Measurements from ENCODE around the gene NCR3LG1. TPM values are rescaled to one million over a fixed set of nuclear protein-coding genes. Genes with fewer than 3 reads are reported as not detected.

The NCR3LG1 gene
- total and polyA plus RNA-seq, 2 donors (not counting 1 experiment from before 2014, with no cell fraction given): 0.12 to 0.64 TPM

DNA sequence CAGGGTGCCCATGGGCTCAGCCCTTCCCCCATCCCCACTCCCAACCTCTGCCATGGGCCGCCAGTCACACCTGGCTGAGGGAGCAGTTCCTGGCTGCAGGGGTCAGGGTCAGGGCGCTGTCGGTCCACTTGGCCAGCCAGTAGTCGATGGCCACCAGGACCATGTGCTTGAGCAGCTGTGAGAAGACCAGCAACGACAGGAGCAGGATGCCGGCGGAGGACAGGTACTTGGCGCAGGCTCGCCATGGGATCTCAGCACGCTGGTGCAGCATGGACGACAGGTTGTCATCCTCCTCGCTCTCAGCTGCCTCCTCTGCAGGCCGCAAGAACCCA lies 55.2 kb downstream of the NCR3LG1 start:
- Histone ChIP-seq H2AFZ (ENCODE audit: insufficient read depth, low read depth, low read length, poor library complexity, severe bottlenecking) (no peak overlapping the region), H3K4me3 (ENCODE audit: control extremely low read depth in 1 of 5, extremely low read depth in 1 of 5, insufficient read depth in 1 of 5, low read depth in 2 of 5, low read length in 4 of 5) (no peak overlapping the region), H3K4me1 (ENCODE audit: control insufficient read depth in 2 of 2, insufficient read depth in 2 of 2, low read length in 2 of 2) (peaks cover 0 to 1% of the 10 kb centered on the region in 2 donors), H3K27ac (ENCODE audit: low read length in 2 of 2) (no peak overlapping the region), H3K4me2 (replicated peaks; ENCODE audit: low read depth, low read length, poor library complexity, severe bottlenecking) (no peak overlapping the region), H3K9me3 (ENCODE audit: control extremely low read depth in 1 of 3, control insufficient read depth in 2 of 3, insufficient read depth in 1 of 3, low read length in 2 of 3) (peaks cover 0 to 2% (median 0%) of the 10 kb centered on the region in 3 donors), H3K27me3 (replicated peaks in 1 of 4; ENCODE audit: control extremely low read depth in 1 of 4, control insufficient read depth in 3 of 4, insufficient read depth in 4 of 4, low read length in 3 of 4) (no peaks in the 10 kb centered on the region), H3K79me2 (ENCODE audit: control insufficient read depth, insufficient read depth, low read length) (no peaks in the 10 kb centered on the region), H3K36me3 (replicated peaks in 1 of 2; ENCODE audit: control extremely low read depth in 1 of 2, control insufficient read depth in 1 of 2, extremely low read depth in 1 of 2, insufficient read depth in 2 of 2, low read length in 1 of 2) (no peaks in the 10 kb centered on the region), H4K20me1 (ENCODE audit: control insufficient read depth, insufficient read depth, low read length, poor library complexity, severe bottlenecking) (no peaks in the 10 kb centered on the region), H3K9ac (ENCODE audit: low read length) (no peak overlapping the region)
- ChIA-PET CTCF (no interaction called here), POLR2A (no interaction called here)
- Mint-ChIP-seq H3K4me1 (peaks cover 4% of the 10 kb centered on the region), H3K27ac (no peak overlapping the region), H3K9me3 (ENCODE audit: insufficient read depth) (no peaks in the 10 kb centered on the region), H3K4me3 (no peak overlapping the region), H3K27me3 (no peaks in the 10 kb centered on the region)
- 97% methylated on average over 13 of the region's 13 CpGs for WGBS (ENCODE audit: insufficient coverage)
- DNase-seq (no peak), ATAC-seq (ENCODE audit: low read depth) (no peak)
- intact Hi-C loops (cut with micrococcal nuclease): no loop called here
- TF ChIP-seq, protein P1, sequence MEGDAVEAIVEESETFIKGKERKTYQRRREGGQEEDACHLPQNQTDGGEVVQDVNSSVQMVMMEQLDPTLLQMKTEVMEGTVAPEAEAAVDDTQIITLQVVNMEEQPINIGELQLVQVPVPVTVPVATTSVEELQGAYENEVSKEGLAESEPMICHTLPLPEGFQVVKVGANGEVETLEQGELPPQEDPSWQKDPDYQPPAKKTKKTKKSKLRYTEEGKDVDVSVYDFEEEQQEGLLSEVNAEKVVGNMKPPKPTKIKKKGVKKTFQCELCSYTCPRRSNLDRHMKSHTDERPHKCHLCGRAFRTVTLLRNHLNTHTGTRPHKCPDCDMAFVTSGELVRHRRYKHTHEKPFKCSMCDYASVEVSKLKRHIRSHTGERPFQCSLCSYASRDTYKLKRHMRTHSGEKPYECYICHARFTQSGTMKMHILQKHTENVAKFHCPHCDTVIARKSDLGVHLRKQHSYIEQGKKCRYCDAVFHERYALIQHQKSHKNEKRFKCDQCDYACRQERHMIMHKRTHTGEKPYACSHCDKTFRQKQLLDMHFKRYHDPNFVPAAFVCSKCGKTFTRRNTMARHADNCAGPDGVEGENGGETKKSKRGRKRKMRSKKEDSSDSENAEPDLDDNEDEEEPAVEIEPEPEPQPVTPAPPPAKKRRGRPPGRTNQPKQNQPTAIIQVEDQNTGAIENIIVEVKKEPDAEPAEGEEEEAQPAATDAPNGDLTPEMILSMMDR (IDR thresholded peaks at IDR 0.05): no peak
- TF ChIP-seq EZH2 (IDR thresholded peaks at IDR 0.05; ENCODE audit: borderline replicate concordance, insufficient read depth, low read depth, low read length, poor library complexity, severe bottlenecking): no peak

DNA sequence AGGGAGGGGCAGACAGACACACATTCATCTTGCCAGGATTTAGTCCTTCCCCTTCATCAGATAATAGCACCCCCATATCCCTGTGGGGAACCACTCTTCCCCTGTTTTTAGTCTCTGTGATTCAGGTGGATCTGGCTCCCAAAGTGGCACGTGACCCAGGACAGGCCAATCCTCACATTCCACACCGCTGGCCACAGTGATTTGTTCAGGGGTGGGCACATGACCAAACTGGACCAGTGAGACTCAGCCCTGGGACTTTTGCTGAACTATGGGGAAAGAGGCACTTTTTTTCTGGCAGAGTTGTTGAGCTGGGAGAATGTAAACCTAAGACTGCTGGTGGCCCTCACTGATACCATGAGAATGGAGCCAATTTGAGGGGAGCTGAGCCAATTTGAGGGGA lies 56.0 kb downstream of the NCR3LG1 start:
- ATAC-seq (ENCODE audit: low read depth): no peak
- Histone ChIP-seq H3K9me3 (ENCODE audit: control extremely low read depth in 1 of 3, control insufficient read depth in 2 of 3, insufficient read depth in 1 of 3, low read length in 2 of 3) (peaks cover 0 to 2% (median 0%) of the 10 kb centered on the region in 3 donors), H3K4me2 (replicated peaks; ENCODE audit: low read depth, low read length, poor library complexity, severe bottlenecking) (no peak overlapping the region), H3K79me2 (ENCODE audit: control insufficient read depth, insufficient read depth, low read length) (no peaks in the 10 kb centered on the region), H2AFZ (ENCODE audit: insufficient read depth, low read depth, low read length, poor library complexity, severe bottlenecking) (no peak overlapping the region), H3K27me3 (replicated peaks in 1 of 4; ENCODE audit: control extremely low read depth in 1 of 4, control insufficient read depth in 3 of 4, insufficient read depth in 4 of 4, low read length in 3 of 4) (no peaks in the 10 kb centered on the region), H3K27ac (ENCODE audit: low read length in 2 of 2) (no peak overlapping the region), H4K20me1 (ENCODE audit: control insufficient read depth, insufficient read depth, low read length, poor library complexity, severe bottlenecking) (no peaks in the 10 kb centered on the region), H3K36me3 (replicated peaks in 1 of 2; ENCODE audit: control extremely low read depth in 1 of 2, control insufficient read depth in 1 of 2, extremely low read depth in 1 of 2, insufficient read depth in 2 of 2, low read length in 1 of 2) (no peaks in the 10 kb centered on the region), H3K4me1 (ENCODE audit: control insufficient read depth in 2 of 2, insufficient read depth in 2 of 2, low read length in 2 of 2) (no peaks in the 10 kb centered on the region), H3K4me3 (ENCODE audit: control extremely low read depth in 1 of 5, extremely low read depth in 1 of 5, insufficient read depth in 1 of 5, low read depth in 2 of 5, low read length in 4 of 5) (no peak overlapping the region), H3K9ac (ENCODE audit: low read length) (no peak overlapping the region)
- peaks cover 4% of the 10 kb centered on the region for H3K27me3 Mint-ChIP-seq
- H3K9me3 Mint-ChIP-seq (ENCODE audit: insufficient read depth): no peaks in the 10 kb centered on the region
- H3K4me1 Mint-ChIP-seq: peaks cover 4% of the 10 kb centered on the region
- no peak for TF ChIP-seq EZH2 (IDR thresholded peaks at IDR 0.05; ENCODE audit: borderline replicate concordance, insufficient read depth, low read depth, low read length, poor library complexity, severe bottlenecking)
- TF ChIP-seq, protein P1 (IDR thresholded peaks at IDR 0.05): no peak
- CTCF ChIA-PET: no interaction called here
- POLR2A ChIA-PET: no interaction called here
- no peak for DNase-seq
- WGBS (ENCODE audit: insufficient coverage): 79% methylated on average over 2 of the region's 2 CpGs
- no peak overlapping the region for H3K27ac Mint-ChIP-seq
- intact Hi-C loops (cut with micrococcal nuclease): no loop called here
- H3K4me3 Mint-ChIP-seq: no peak overlapping the region
